OCI-LY3 (cell line): ENCODE results near the gene CLTCL1.

Experiments used
- H2AFZ ChIP-seq: fragments of 200-600, 300-600 bp; shearing (Covaris generic); 2 replicates; pipeline ENCODE4 v1.6.0; 2014; ENCODE audit warnings: antibody characterized with exemption, low read depth, low read length
- H3K27ac ChIP-seq: fragments of 200-600, 300-600 bp; sonication (generic); 2 replicates; pipeline ENCODE4 v1.5.1; 2014; ENCODE audit warnings: mild to moderate bottlenecking, low read length, moderate library complexity, mixed read lengths
- H3K27me3 ChIP-seq: fragments of 200-600, 300-600 bp; sonication (generic); 2 replicates; pipeline ENCODE4 v1.6.1; 2014; ENCODE audit warnings: low read depth, low read length, mixed read lengths
- H3K36me3 ChIP-seq: fragments of 200-600, 300-600 bp; sonication (generic); replicated peaks from 2 replicates; pipeline ENCODE3; 2014; ENCODE audit warnings: low read depth, low read length, mixed read lengths
- H3K4me1 ChIP-seq: fragments of 300-600, 200-600 bp; sonication (generic); 2 replicates; pipeline ENCODE4 v1.6.1; 2014; ENCODE audit warnings: low read length, mixed read lengths
- H3K4me2 ChIP-seq: fragments of 200-600, 300-600 bp; sonication (generic); 2 replicates; pipeline ENCODE4 v1.6.1; 2014; ENCODE audit warnings: low read length, mixed read lengths
- H3K4me3 ChIP-seq: fragments of 300-600, 200-600 bp; sonication (generic); 2 replicates; pipeline ENCODE4 v1.5.1; 2014; ENCODE audit warnings: antibody characterized with exemption, mild to moderate bottlenecking, low read length, moderate library complexity
- H3K79me2 ChIP-seq: fragments of 300-600, 200-600 bp; shearing (Covaris generic); 2 replicates; pipeline ENCODE4 v1.6.1; 2014; ENCODE audit warnings: mild to moderate bottlenecking, low read length, mixed read lengths
- H3K9ac ChIP-seq: fragments of 300-600, 200-600 bp; shearing (Covaris generic); 2 replicates; pipeline ENCODE4 v1.6.0; 2014; ENCODE audit warnings: mild to moderate bottlenecking, low read length, moderate library complexity
- H3K9me3 ChIP-seq: fragments of 200-600, 300-600 bp; shearing (Covaris generic); 2 replicates; pipeline ENCODE4 v1.6.1; 2014; ENCODE audit warnings: low read length, mixed read lengths; ENCODE audit not compliant: insufficient read depth
- H4K20me1 ChIP-seq: fragments of 200-600, 300-600 bp; sonication (generic); 2 replicates; pipeline ENCODE4 v1.6.1; 2016; ENCODE audit warnings: low read length, mixed read lengths; ENCODE audit not compliant: insufficient read depth
- CTCF ChIP-seq: fragments of 200-600, 300-600 bp; sonication (generic); IDR thresholded peaks from 2 replicates; pipeline ENCODE4 v1.5.1; 2014; ENCODE audit warnings: antibody characterized with exemption, low read length, low read depth
- EZH2phosphoT487 ChIP-seq: fragments of 200-600 bp; shearing (Covaris generic); IDR thresholded peaks from 2 replicates; pipeline ENCODE4 v1.6.1; 2018; ENCODE audit warnings: antibody characterized with exemption, mixed run types, low read depth

Gene CLTCL1

GRCh38 chr22:19174106-19175025, 117.2 kb downstream of the CLTCL1 start:
- Histone ChIP-seq H3K4me3 (peak overlapping the region; percentile 94), H3K4me1 (peaks cover 43% of the 10 kb centered on the region)

GRCh38 chr22:19173047-19174035, 118.2 kb downstream of the CLTCL1 start:
- H3K9me3 ChIP-seq: no peaks in the 10 kb centered on the region
- peaks cover 7% of the 10 kb centered on the region for H3K36me3 ChIP-seq
- H3K27ac ChIP-seq: peak overlapping the region; percentile 40; the same call in 1 of the 2 replicates
- peak overlapping the region; percentile 99 for H3K9ac ChIP-seq
- H3K27me3 ChIP-seq: no peaks in the 10 kb centered on the region
- H3K4me3 ChIP-seq: peak overlapping the region; percentile 94
- H4K20me1 ChIP-seq: peaks cover 15% of the 10 kb centered on the region; the same call in 1 of the 2 replicates
- H2AFZ ChIP-seq: no peak overlapping the region
- peaks cover 43% of the 10 kb centered on the region for H3K4me1 ChIP-seq
- TF ChIP-seq CTCF (no peak), EZH2phosphoT487 (no peak)
- peak overlapping the region; percentile 99 for H3K4me2 ChIP-seq
- H3K79me2 ChIP-seq: peaks cover 69% of the 10 kb centered on the region

More at GRCh38 chr22:19174106-19175025, 117.2 kb downstream of the CLTCL1 start:
- Histone ChIP-seq H3K27ac (peak overlapping the region; percentile 40), H3K27me3 (no peaks in the 10 kb centered on the region), H3K4me2 (peak overlapping the region; percentile 99), H3K9me3 (no peaks in the 10 kb centered on the region), H4K20me1 (peaks cover 15% of the 10 kb centered on the region; the same call in 1 of the 2 replicates), H3K36me3 (peaks cover 7% of the 10 kb centered on the region), H3K9ac (peak overlapping the region; percentile 36; the same call in 1 of the 2 replicates), H3K79me2 (peaks cover 69% of the 10 kb centered on the region), H2AFZ (no peak overlapping the region)
- TF ChIP-seq CTCF (no peak), EZH2phosphoT487 (no peak)

- Histone ChIP-seq H3K9ac (peak overlapping the region; percentile 99), H3K9me3 (no peaks in the 10 kb centered on the region), H3K36me3 (peaks cover 7% of the 10 kb centered on the region), H3K79me2 (peaks cover 61% of the 10 kb centered on the region), H4K20me1 (peaks cover 15% of the 10 kb centered on the region; the same call in 1 of the 2 replicates), H3K27me3 (no peaks in the 10 kb centered on the region), H3K27ac (peak overlapping the region; percentile 57), H3K4me1 (peaks cover 41% of the 10 kb centered on the region), H3K4me2 (peak overlapping the region; percentile 99), H2AFZ (no peak overlapping the region), H3K4me3 (peak overlapping the region; percentile 94)
- no peak for TF ChIP-seq CTCF
- no peak for TF ChIP-seq EZH2phosphoT487
These were observed 119.1 kb downstream of the CLTCL1 start for GRCh38 chr22:19172213-19173046.
